ENCODE results near the gene CRYZ. TPM values are rescaled to one million over a fixed set of nuclear protein-coding genes. Genes with fewer than 3 reads are reported as not detected.
"Not testable (repeated sequence)": the region's sequence is repeated elsewhere in the genome, so short reads cannot be mapped to it uniquely, and the experiment has no call there.

Gene CRYZ
- total RNA-seq, 1 experiment from 2014 or later, result 57.7 TPM

DNA sequence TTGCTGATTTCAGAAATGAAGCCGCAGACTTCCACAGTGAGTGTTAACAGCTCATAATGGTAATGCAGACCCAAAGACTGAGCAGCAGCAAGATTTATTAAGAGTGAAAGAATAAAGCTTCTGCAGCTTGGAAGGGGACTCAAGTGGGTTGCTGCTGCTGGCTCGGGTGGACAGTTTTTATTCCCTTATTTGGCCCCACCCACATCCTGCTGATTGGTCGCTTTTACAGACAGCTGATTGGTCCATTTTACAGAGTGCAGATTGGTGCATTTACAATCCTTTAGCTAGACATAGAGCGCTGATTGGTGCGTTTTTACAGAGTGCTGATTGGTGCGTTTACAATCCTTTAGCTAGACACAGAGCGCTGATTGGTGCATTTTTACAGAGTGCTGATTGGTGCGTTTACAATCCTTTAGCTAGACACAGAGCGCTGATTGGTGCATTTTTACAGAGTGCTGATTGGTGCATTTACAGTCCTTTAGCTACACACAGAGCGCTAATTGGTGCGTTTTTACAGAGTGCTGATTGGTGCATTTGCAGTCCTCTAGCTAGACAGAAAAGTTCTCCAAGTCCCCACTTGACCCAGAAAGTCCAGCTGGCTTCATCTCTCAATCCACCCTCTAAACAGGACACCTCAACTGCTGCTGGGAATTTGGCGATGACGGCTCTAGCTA is 7.6 kb upstream of the CRYZ start:
- POLR2A ChIA-PET (ENCODE audit: unreplicated experiment); H3K9me2 ChIP-seq (replicated peaks; ENCODE audit: low read length); H4K20me1 ChIP-seq (ENCODE audit: low read length); H3K4me2 ChIP-seq (ENCODE audit: low read length); BruUV-seq (replicated peaks); ATAC-seq; H3F3A ChIP-seq (ENCODE audit: low read length, unreplicated experiment); intact Hi-C loops (cut with micrococcal nuclease); H3K4me3 ChIP-seq (ENCODE audit: low read length); H3K27me3 ChIP-seq (ENCODE audit: low read length); H2AFZ ChIP-seq (ENCODE audit: low read length); H3K9ac ChIP-seq (ENCODE audit: low read length); DNase-seq; H3K4me1 ChIP-seq (ENCODE audit: insufficient read depth, low read length); H3K9me3 ChIP-seq (ENCODE audit: low read length); CTCF ChIA-PET; H3K79me2 ChIP-seq (ENCODE audit: low read length); H3K27ac ChIP-seq (ENCODE audit: low read length): not testable (repeated sequence)
- peaks cover 60% of the 10 kb centered on the region for H3K36me3 ChIP-seq (ENCODE audit: low read depth, low read length)

GRCh38 chr1:74737333-74737732 is 4.5 kb upstream of the CRYZ start:
- H3K9ac ChIP-seq (ENCODE audit: low read length), result no peak overlapping the region
- no peak overlapping the region for H2AFZ ChIP-seq (ENCODE audit: low read length)
- H3F3A ChIP-seq (ENCODE audit: low read length, unreplicated experiment), result no peaks in the 10 kb centered on the region
- DNase-seq, result no peak
- no peaks in the 10 kb centered on the region for H3K27me3 ChIP-seq (ENCODE audit: low read length)
- ChIA-PET POLR2A (ENCODE audit: unreplicated experiment) (interaction anchor here (0.6 kb wide), 1 partner anchor 27 kb away, joined by 13 read pairs; no protein-coding TSS in a partner anchor), CTCF (no interaction called here)
- no peak overlapping the region for H3K4me2 ChIP-seq (ENCODE audit: low read length)
- H3K9me2 ChIP-seq (replicated peaks; ENCODE audit: low read length), result no peaks in the 10 kb centered on the region
- H3K4me3 ChIP-seq (ENCODE audit: low read length), result no peak overlapping the region
- peaks cover 11% of the 10 kb centered on the region for H3K4me1 ChIP-seq (ENCODE audit: insufficient read depth, low read length)
- H4K20me1 ChIP-seq (ENCODE audit: low read length), result no peaks in the 10 kb centered on the region
- H3K79me2 ChIP-seq (ENCODE audit: low read length), result peaks cover 26% of the 10 kb centered on the region
- H3K36me3 ChIP-seq (ENCODE audit: low read depth, low read length), result peaks cover 45% of the 10 kb centered on the region
- H3K27ac ChIP-seq (ENCODE audit: low read length), result no peak overlapping the region
- TF ChIP-seq EZH2phosphoT487 (IDR thresholded peaks at IDR 0.05; ENCODE audit: borderline replicate concordance, low read length), result no peak
- TF ChIP-seq CTCF (conservative IDR thresholded peaks at IDR 0.05; ENCODE audit: low read depth, low read length), result no peak
- no peak for TF ChIP-seq EZH2 (IDR thresholded peaks at IDR 0.05; ENCODE audit: low read length, unreplicated experiment)
- BruUV-seq (replicated peaks), result no TSS peak
- ATAC-seq, result no peak
- H3K9me3 ChIP-seq (ENCODE audit: low read length), result no peaks in the 10 kb centered on the region
- intact Hi-C loops (cut with micrococcal nuclease), result no loop called here

GRCh38 chr1:74733604-74734484 is 994 bp upstream of the CRYZ start:
- Histone ChIP-seq H4K20me1 (ENCODE audit: low read length) (no peaks in the 10 kb centered on the region), H3K27ac (ENCODE audit: low read length) (peak overlapping the region; percentile 81), H3K9me3 (ENCODE audit: low read length) (no peaks in the 10 kb centered on the region), H3K9ac (ENCODE audit: low read length) (peak overlapping the region; percentile 88), H3F3A (ENCODE audit: low read length, unreplicated experiment) (peaks cover 10% of the 10 kb centered on the region), H3K4me2 (ENCODE audit: low read length) (peak overlapping the region; percentile 90), H3K4me3 (ENCODE audit: low read length) (peak overlapping the region; percentile 81), H2AFZ (ENCODE audit: low read length) (peak overlapping the region; percentile 85), H3K9me2 (replicated peaks; ENCODE audit: low read length) (no peaks in the 10 kb centered on the region), H3K36me3 (ENCODE audit: low read depth, low read length) (peaks cover 24% of the 10 kb centered on the region), H3K27me3 (ENCODE audit: low read length) (no peaks in the 10 kb centered on the region), H3K79me2 (ENCODE audit: low read length) (peaks cover 59% of the 10 kb centered on the region), H3K4me1 (ENCODE audit: insufficient read depth, low read length) (peaks cover 34% of the 10 kb centered on the region)
- ChIA-PET CTCF (interaction anchor here (0.5 to 2.1 kb wide), 6 partner anchors 41 to 1129 kb away, joined by 3 to 6 read pairs (median 4); no protein-coding TSS in a partner anchor), POLR2A (ENCODE audit: unreplicated experiment) (no interaction called here)
- DNase-seq (peak; percentile 81), ATAC-seq (peak; percentile 30)
- intact Hi-C loops (cut with micrococcal nuclease), result loop anchor here (1.0 to 2.0 kb wide), 3 partner anchors 41 to 537 kb away; no protein-coding TSS in a partner anchor
- no peak for TF ChIP-seq EZH2 (IDR thresholded peaks at IDR 0.05; ENCODE audit: low read length, unreplicated experiment)
- peak; percentile 84 for TF ChIP-seq CTCF (conservative IDR thresholded peaks at IDR 0.05; ENCODE audit: low read depth, low read length)
- no TSS peak for BruUV-seq (replicated peaks)

DNA sequence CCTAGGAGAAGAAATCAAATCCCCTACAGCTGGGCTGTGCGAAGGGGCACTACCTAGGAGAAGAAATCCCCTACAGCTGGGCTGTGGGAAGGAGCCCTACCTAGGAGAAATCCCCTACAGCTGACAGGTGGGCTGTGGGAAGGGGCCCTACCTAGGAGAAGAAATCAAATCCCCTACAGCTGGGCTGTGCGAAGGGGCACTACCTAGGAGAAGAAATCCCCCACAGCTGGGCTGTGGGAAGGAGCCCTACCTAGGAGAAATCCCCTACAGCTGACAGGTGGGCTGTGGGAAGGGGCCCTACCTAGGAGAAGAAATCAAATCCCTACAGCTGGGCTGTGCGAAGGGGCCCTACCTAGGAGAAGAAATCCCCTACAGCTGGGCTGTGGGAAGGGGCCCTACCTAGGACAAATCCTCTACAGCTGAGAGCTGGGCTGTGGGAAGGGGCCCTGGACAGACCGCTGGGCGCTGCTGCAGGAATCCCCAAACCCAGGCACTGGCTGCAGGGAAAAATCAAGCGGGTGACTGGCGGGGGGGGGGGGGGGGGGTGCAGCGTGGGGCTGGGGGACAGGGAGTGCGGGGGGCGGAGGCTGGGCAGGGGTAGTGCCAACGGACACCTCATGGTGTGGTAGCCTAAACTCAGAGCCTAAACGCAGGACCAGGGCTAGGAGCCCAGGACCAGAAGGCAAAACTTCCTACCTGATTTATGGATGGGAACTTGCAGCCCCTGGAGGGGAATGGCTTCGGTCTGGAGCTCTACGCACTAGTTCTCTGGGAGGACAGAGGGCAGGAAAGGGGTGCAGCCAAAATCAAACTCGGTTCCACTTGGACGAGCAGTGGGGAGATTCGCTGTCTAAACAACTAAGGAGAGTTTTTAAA is 541 bp downstream of the CRYZ start:
- peak overlapping the region; percentile 81 for H3K4me3 ChIP-seq (ENCODE audit: low read length)
- intact Hi-C loops (cut with micrococcal nuclease), result loop anchor here (2.0 kb wide), 2 partner anchors 80 to 536 kb away; no protein-coding TSS in a partner anchor
- DNase-seq; H3F3A ChIP-seq (ENCODE audit: low read length, unreplicated experiment); BruUV-seq (replicated peaks); H3K27me3 ChIP-seq (ENCODE audit: low read length); H3K9me2 ChIP-seq (replicated peaks; ENCODE audit: low read length); POLR2A ChIA-PET (ENCODE audit: unreplicated experiment); H3K36me3 ChIP-seq (ENCODE audit: low read depth, low read length); H3K9me3 ChIP-seq (ENCODE audit: low read length); H4K20me1 ChIP-seq (ENCODE audit: low read length): not testable (repeated sequence)
- peaks cover 34% of the 10 kb centered on the region for H3K4me1 ChIP-seq (ENCODE audit: insufficient read depth, low read length)
- H3K9ac ChIP-seq (ENCODE audit: low read length), result peak overlapping the region; percentile 88
- peak overlapping the region; percentile 90 for H3K4me2 ChIP-seq (ENCODE audit: low read length)
- peak; percentile 21 for ATAC-seq
- H2AFZ ChIP-seq (ENCODE audit: low read length), result peak overlapping the region; percentile 85
- peaks cover 64% of the 10 kb centered on the region for H3K79me2 ChIP-seq (ENCODE audit: low read length)
- CTCF ChIA-PET, result interaction anchor here (1.6 to 2.1 kb wide), 2 partner anchors 39 to 263 kb away, joined by 3 to 6 read pairs; no protein-coding TSS in a partner anchor
- H3K27ac ChIP-seq (ENCODE audit: low read length), result peak overlapping the region; percentile 81
